Right lobe of liver (tissue), 4 donors: Measurements from ENCODE around the gene PAX8.
"Not testable (repeated sequence)": the region's sequence is repeated elsewhere in the genome, so short reads cannot be mapped to it uniquely, and the experiment has no call there.

Source experiments
- CTCF ChIP-seq, 4 donors: fragments of 200-600 bp in 3 of 4; fragments of 450-650 bp in 1 of 4; IDR thresholded peaks; one replicate each; pipeline versions ENCODE4 v1.5.1 to v1.8.0; 2016 to 2022; ENCODE audit warnings: antibody characterized with exemption in 4 of 4, mild to moderate bottlenecking in 2 of 4
- POLR2A ChIP-seq: fragments of 450-650 bp; IDR thresholded peaks from one replicate; pipeline ENCODE4 v1.6.1; 2017; ENCODE audit warnings: antibody characterized with exemption, mild to moderate bottlenecking
- donor health status: DM: no; HTN: no; CAD: no.
- donor health status: DM: no; HTN: no; CAD: no.
- donor health status: DM: no; HTN: yes; CAD: no.

DNA sequence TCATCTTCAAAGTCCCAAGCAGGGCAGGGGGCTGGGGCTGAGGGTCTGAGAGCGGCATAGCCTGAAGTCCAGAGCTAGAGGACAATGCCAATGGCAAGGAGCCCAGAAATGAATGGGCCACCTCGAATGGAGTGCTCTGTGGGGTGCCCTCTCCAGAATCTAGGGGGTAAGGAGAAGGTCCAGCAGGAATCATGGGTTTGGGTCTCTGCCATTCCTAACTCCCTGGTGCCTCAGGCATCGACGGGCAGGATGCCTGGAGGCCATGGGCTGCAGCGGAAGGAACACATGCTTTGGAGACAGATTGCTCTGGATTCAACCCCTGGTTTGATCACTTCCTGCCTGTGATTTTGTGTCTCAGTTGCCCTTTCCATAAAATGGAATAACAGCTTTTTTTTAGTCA lies 44.4 kb upstream of the PAX8 start:
- TF ChIP-seq CTCF (IDR thresholded peaks at IDR 0.05); POLR2A: not testable (repeated sequence)
